ENCODE results near the gene PJA2. TPM values are rescaled to one million over a fixed set of nuclear protein-coding genes. Genes with fewer than 3 reads are reported as not detected.
A peak's percentile ranks its signal among the peaks of the same experiment; 100 is the strongest.

Gene PJA2
- polyA plus RNA-seq, 2 of the 4 experiments (the other 2 are of a cell fraction): 24.9 to 56.5 TPM

GRCh38 chr5:109409844-109410388, at the start of gene PJA2 (continued):
- peak; percentile 26 for TF ChIP-seq POLR2A (IDR thresholded peaks at IDR 0.05; ENCODE audit: low read length)
- no peak for TF ChIP-seq CHD4 (IDR thresholded peaks at IDR 0.05; ENCODE audit: borderline replicate concordance)
- TF ChIP-seq CHD2 (IDR thresholded peaks at IDR 0.05; ENCODE audit: low read length, partially characterized antibody): no peak
- no peak for TF ChIP-seq RCOR1 (IDR thresholded peaks at IDR 0.05; ENCODE audit: low read depth, low read length)
- peak; percentile 65; the same call in 1 of the 2 replicates for TF ChIP-seq PBX3 (IDR thresholded peaks at IDR 0.05)
- TF ChIP-seq, protein P1, sequence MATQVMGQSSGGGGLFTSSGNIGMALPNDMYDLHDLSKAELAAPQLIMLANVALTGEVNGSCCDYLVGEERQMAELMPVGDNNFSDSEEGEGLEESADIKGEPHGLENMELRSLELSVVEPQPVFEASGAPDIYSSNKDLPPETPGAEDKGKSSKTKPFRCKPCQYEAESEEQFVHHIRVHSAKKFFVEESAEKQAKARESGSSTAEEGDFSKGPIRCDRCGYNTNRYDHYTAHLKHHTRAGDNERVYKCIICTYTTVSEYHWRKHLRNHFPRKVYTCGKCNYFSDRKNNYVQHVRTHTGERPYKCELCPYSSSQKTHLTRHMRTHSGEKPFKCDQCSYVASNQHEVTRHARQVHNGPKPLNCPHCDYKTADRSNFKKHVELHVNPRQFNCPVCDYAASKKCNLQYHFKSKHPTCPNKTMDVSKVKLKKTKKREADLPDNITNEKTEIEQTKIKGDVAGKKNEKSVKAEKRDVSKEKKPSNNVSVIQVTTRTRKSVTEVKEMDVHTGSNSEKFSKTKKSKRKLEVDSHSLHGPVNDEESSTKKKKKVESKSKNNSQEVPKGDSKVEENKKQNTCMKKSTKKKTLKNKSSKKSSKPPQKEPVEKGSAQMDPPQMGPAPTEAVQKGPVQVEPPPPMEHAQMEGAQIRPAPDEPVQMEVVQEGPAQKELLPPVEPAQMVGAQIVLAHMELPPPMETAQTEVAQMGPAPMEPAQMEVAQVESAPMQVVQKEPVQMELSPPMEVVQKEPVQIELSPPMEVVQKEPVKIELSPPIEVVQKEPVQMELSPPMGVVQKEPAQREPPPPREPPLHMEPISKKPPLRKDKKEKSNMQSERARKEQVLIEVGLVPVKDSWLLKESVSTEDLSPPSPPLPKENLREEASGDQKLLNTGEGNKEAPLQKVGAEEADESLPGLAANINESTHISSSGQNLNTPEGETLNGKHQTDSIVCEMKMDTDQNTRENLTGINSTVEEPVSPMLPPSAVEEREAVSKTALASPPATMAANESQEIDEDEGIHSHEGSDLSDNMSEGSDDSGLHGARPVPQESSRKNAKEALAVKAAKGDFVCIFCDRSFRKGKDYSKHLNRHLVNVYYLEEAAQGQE (IDR thresholded peaks at IDR 0.05): no peak
- no peak for TF ChIP-seq ZFP36 (IDR thresholded peaks at IDR 0.05; ENCODE audit: borderline replicate concordance, partially characterized antibody)
- no peak for TF ChIP-seq HOXB5 (CRISPR knock-in tag; IDR thresholded peaks at IDR 0.05)
- TF ChIP-seq NR3C1 (IDR thresholded peaks at IDR 0.05): no peak
- TF ChIP-seq MYC (IDR thresholded peaks at IDR 0.05; ENCODE audit: borderline replicate concordance, low read length): no peak
- 0 out of 5 replicates have a peak, but pooled peaks of 1 of the 2 experiments have one; percentile 3 for TF ChIP-seq RAD21 (conservative IDR thresholded peaks at IDR 0.05 in 1 of 2, IDR thresholded peaks at IDR 0.05 in 1 of 2)
- no peak for TF ChIP-seq ESRRA (IDR thresholded peaks at IDR 0.05; ENCODE audit: borderline replicate concordance, low read length)
- TF ChIP-seq PHF8 (IDR thresholded peaks at IDR 0.05; ENCODE audit: borderline replicate concordance, low read depth): no peak
- TF ChIP-seq HMGXB4 (CRISPR knock-in tag; IDR thresholded peaks at IDR 0.05; ENCODE audit: borderline replicate concordance): no peak

DNA sequence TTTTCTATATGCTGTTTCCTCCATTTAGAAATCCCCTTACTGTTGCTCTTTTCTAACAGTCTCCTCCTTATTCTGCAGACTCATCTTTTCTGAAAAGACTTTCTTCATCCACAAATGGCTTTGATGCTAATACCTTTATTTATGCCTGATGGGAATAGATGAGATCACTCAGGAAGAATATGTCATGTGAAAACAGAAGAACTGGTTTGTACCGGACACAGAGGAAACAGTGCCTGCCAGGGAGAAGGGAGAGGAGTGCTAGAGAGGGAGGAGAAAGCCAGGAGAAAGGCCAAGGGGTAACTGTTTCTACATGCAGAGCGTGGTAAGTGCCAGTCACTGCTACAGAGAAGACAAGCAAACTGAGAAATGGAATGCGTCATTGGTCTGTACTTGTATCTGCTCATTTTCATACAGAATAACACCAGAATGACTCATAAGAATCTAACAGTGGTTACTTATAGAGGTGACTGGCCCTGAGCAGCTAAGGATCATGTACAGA, 45.9 kb upstream of the PJA2 start:
- TF ChIP-seq ZNF302 (CRISPR knock-in tag; IDR thresholded peaks at IDR 0.05) (no peak), FOSL2 (IDR thresholded peaks at IDR 0.05) (no peak), FOSL2 (CRISPR knock-in tag; IDR thresholded peaks at IDR 0.05) (peak; percentile 61), CTCF (IDR thresholded peaks at IDR 0.05) (no peak), MAFK (IDR thresholded peaks at IDR 0.05; ENCODE audit: partially characterized antibody) (peak; percentile 73), NFE2L2 (conservative IDR thresholded peaks at IDR 0.05; ENCODE audit: low read length) (no peak), MAX (IDR thresholded peaks at IDR 0.05) (no peak), JUN (IDR thresholded peaks at IDR 0.05) (no peak)
- ChIA-PET CTCF (interaction anchor here (0.5 to 1.9 kb wide), 4 partner anchors 17 to 933 kb away, joined by 3 to 4 read pairs (median 4); no protein-coding TSS in a partner anchor), POLR2A (interaction anchor here (0.6 kb wide), 1 partner anchor 46 kb away, joined by 3 read pairs; the partner anchor contains the start of gene PJA2)
- H3K9me3 ChIP-seq: no peaks in the 10 kb centered on the region
- FAIRE-seq: no peak
- no peak overlapping the region; a peak in 1 of 6 replicates for H3K27ac ChIP-seq
- ATAC-seq: peak; percentile 96
- DNase-seq (ENCODE audit: low read depth in 1 of 2, low spot score in 1 of 2): peak; percentile 29 to 66
- 21% methylated on average over 3 of the region's 3 CpGs for WGBS (ENCODE audit: missing lambda C conversion rate)
- no peak overlapping the region for H3K4me3 ChIP-seq
- H3K4me1 ChIP-seq: peaks cover 11% of the 10 kb centered on the region; the same call in 1 of the 3 replicates
- peak overlapping the region; percentile 30 for H3K4me2 ChIP-seq
